Peyer's patch (tissue), 4 donors: ENCODE data around the gene RBM6.

Experiments used
- POLR2A ChIP-seq, 2 donors: fragments of 450-650 bp; IDR thresholded peaks; one replicate each; pipeline ENCODE4 v1.5.1; 2017; ENCODE audit warnings: antibody characterized with exemption in 2 of 2, mild to moderate bottlenecking in 2 of 2, moderate library complexity in 2 of 2
- TF ChIP-seq, protein P1 (sequence below), 6 experiments: fragments of 450-650 bp in 4 of 6; fragments of 200-600 bp in 2 of 6; sonication (generic) in 1 of 6; IDR thresholded peaks; one replicate each; pipeline ENCODE4 v1.5.1; 2017 to 2019; ENCODE audit warnings: antibody characterized with exemption in 6 of 6, mild to moderate bottlenecking in 3 of 6, moderate library complexity in 1 of 6

GRCh38 chr3:50100956-50101845, 161.3 kb downstream of the RBM6 start:
- TF ChIP-seq POLR2A (IDR thresholded peaks at IDR 0.05) = no peak
- TF ChIP-seq, protein P1, sequence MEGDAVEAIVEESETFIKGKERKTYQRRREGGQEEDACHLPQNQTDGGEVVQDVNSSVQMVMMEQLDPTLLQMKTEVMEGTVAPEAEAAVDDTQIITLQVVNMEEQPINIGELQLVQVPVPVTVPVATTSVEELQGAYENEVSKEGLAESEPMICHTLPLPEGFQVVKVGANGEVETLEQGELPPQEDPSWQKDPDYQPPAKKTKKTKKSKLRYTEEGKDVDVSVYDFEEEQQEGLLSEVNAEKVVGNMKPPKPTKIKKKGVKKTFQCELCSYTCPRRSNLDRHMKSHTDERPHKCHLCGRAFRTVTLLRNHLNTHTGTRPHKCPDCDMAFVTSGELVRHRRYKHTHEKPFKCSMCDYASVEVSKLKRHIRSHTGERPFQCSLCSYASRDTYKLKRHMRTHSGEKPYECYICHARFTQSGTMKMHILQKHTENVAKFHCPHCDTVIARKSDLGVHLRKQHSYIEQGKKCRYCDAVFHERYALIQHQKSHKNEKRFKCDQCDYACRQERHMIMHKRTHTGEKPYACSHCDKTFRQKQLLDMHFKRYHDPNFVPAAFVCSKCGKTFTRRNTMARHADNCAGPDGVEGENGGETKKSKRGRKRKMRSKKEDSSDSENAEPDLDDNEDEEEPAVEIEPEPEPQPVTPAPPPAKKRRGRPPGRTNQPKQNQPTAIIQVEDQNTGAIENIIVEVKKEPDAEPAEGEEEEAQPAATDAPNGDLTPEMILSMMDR (IDR thresholded peaks at IDR 0.05) = no peak
